NCI-H187 treated with DMSO at 0.1 percent for 48 hours (cell line): ENCODE results near the gene GNG13.
"Not testable (repeated sequence)": the region's sequence is repeated elsewhere in the genome, so short reads cannot be mapped to it uniquely, and the experiment has no call there.

Experiments used
- DNase-seq: peaks from one replicate; lab custom pipeline; 2025; lab: John Stamatoyannopoulos, UW

GNG13 gene

DNA sequence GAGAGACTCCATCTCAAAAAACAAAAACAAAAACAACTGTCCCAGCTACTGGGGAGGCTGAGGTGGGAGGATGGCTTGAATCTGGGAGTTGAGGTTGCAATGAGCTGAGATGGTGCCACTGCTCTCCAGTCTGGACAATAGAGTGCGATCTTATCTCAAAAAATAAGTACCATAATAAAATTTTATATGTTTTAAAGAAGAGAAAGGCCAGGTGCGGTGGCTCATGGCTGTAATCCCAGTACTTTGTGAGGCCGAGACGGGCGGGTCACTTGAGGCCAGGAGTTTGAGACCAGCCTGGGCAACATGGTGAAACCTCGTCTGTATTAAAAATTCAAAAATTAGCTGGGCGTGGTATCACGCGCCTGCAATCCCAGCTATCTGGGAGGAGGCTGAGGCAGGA lies 23.7 kb downstream of the GNG13 start:
- DNase-seq, result no peak

DNA sequence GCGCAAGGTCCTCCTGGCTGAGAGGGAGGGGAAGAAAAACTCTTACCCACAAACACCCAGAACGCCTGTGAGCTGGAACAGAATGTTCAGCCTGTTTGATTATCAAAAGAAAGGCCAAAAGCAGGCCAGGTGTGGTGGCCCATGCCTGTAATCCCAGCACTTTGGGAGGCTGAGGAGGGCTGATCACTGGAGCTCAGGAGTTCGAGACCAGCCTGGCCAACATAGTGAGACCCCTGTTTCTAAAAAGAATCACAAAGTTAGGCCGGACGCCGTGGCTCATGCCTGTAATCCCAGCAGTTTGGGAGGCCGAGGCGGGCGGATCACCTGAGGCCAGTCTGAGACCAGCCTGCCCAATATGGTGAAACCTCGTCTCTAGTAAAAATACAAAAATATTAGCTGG lies 24.2 kb downstream of the GNG13 start:
- DNase-seq, result not testable (repeated sequence)

DNA sequence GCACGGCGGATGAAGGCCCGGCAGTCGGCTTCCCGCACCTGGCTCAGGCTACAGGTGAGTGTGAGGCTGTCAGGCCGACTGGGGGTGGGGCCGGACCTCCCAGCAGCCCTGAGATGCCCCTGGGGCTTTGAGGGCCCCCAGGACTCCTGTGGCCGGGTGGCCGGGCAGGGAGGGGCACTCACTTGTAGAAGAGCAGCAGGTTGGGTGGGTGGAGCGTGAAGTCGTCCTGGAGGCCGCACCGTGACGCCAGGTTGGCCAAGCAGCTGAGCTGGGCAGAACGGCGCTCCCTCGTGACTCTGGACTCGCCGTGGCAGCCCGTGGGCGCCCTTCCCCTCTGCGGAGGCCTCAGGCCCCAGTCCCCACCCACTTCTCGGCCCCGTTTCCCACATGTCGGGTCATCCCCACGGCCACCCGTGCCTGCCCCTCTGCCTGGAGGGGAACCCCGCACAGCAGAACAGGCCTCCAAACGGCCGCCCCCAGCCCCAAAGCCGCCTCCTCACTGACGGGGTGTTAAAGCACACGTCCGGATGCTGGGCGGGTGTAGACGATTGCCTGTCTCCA lies 25.2 kb downstream of the GNG13 start:
- no peak for DNase-seq

DNA sequence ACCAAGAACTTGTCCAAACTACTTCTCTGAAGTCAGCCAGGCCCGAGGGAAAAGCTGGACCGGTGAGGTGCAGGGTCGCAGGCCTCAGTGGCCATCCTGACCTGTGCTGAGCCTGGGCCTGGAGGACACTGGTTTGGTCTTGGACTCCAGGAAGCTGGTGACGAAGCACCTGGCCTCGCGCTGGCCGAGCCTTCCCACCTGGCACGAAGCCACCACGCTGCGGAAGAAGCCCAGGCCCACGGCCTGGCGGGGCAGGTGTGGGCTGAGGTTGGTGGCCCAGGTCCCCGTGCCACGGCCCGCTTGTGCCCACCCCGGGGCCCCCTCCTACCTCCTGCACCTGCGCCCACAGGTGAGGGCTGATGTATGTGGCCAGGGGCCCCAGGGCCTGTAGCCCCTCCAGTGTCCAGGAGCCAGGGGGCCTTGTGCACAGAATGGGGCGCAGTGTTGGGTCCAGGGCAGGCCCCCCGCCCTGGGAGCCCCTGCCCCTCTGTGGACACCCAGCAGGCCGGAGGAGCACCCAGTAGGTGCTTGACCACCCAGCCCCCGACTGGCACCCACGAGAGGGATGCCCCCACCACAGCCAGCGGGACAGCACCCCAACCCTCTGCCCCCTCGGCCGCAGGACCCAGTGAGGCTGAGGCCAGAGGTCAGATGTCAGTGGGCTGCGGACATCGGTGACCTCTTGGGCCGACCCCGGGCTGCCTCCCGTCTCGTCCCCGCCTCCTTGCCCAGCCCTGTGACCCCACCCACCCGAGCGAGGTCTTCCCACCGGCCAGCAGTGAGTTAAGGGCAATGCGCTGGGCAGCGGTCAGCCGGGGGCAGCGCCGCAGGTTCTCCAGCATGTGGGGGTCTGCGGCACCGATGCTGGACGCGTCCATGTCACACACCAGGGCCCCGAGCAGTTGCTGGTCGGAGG lies 26.2 kb downstream of the GNG13 start:
- DNase-seq, result no peak

DNA sequence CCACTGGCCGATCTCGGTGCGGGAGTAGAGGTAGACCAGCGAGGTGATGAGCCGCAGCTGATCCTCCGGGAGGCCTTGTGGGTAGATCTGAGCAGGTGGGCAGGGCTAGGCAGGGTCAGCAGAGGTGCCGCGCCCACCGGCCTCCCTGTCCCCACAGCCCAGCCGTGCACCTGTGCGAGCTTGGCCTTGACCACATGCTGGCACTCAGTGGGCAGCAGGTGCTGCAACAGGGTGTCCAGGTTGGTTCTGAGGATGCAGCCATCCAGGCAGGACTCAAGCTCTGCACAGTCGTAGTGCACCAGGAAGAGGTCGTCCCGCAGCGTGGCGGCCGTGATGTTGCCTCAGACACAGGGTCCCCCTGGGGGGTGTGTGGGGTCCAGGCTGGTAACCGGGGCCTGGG lies 27.6 kb downstream of the GNG13 start:
- DNase-seq, result no peak

DNA sequence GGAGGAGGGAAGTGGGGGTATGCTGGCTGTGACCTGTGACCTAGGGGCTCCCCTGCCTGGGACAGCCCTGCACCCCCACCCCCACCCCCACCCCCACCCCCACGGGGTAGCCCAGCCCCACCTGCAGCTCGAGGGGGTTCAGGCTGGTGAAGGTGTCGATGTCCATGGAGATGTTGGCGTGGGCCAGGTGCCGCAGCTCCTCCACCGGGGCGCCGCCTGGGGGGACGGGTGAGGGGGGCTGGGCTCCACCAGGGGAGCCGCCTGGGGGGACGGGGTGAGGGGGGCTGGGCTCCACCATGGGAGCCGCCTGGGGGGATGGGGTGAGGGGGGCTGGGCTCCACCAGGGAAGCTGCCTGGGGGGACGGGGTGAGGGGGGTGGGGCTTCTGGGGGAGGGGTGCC lies 30.1 kb downstream of the GNG13 start:
- DNase-seq, result no peak

DNA sequence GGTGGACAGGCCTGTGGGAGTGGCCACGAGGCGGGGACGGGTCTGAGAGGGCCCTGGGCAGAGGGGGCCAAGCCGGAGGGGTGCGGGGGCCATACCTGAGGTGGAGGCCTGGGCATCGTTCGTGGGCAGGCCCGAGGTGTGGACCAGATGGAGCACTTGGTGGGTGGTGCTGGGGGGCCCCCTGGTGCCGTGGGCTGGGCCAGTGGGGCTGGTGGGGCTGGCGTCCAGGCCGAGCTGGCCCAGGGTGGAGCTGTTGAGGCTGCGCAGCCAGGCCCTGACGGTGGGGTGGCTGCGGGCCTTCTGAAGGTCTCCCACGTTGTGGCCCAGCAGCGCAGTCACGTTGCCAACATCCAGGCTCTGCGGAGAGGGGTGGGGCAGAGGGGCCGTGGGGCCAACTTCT lies 30.6 kb downstream of the GNG13 start:
- DNase-seq, result no peak

DNA sequence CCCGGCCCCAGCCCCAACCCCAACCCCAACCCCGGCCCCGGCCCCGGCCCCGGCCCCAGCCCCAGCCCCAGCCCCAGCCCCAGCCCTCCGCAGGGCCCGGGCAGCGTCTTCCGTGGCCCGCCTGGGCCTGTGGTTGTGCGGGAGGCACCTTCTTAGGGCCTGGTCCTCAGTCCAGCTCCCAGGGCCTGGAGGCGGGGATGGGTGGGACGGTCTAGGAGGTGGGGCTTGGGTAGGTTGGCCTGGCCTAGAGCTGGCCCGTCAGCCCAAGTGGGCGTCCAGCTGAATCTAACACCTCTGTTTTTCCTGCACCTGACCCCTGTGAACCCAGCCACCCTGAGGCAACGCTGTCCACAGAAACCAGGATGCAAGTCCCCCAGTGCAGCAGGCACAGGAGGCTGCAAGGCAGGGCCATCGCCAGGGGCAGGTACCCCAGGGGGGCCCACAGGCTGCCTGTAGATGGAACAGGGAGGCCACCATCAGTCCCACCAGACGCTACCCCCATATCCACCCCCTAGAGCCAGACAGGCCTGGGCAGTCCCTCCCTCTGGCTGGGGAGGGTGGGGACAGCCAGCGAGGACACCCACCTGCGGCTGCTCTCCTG lies 31.2 kb downstream of the GNG13 start:
- no peak for DNase-seq

DNA sequence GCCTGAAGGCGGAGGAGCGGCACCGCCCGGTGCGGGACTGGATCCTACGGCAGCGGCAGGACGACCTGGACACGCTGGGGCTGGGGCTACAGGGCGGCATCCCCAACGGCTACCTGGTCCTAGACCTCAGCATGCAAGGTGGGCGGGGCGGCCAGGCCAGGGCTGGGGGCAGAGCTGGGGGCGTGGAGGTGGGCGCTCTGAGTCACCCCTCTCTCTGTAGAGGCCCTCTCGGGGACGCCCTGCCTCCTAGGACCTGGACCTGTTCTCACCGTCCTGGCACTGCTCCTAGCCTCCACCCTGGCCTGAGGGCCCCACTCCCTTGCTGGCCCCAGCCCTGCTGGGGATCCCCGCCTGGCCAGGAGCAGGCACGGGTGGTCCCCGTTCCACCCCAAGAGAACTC lies 32.1 kb downstream of the GNG13 start:
- DNase-seq, result no peak

DNA sequence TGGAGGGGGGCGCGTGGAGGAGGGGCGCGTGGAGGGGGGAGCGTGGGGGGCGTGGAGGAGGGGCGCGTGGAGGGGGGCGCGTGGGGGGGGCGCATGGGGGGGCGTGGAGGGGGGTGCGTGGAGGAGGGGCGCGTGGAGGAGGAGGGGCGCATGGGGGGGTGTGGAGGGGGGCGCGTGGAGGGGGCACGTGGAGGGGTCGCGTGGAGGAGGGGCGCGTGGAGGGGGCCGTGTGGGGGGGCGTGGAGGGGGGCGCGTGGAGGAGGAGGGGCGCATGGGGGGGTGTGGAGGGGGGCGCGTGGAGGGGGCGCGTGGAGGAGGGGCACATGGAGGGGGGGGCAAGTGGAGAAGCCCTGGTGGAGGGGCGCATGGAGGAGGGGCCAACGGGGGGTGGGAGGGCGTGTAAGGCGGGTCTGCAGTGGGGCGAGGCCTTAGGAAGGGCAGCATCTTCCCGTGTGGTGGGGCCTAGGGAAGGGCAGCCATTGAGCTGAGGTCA lies 32.7 kb downstream of the GNG13 start:
- DNase-seq, result no peak

DNA sequence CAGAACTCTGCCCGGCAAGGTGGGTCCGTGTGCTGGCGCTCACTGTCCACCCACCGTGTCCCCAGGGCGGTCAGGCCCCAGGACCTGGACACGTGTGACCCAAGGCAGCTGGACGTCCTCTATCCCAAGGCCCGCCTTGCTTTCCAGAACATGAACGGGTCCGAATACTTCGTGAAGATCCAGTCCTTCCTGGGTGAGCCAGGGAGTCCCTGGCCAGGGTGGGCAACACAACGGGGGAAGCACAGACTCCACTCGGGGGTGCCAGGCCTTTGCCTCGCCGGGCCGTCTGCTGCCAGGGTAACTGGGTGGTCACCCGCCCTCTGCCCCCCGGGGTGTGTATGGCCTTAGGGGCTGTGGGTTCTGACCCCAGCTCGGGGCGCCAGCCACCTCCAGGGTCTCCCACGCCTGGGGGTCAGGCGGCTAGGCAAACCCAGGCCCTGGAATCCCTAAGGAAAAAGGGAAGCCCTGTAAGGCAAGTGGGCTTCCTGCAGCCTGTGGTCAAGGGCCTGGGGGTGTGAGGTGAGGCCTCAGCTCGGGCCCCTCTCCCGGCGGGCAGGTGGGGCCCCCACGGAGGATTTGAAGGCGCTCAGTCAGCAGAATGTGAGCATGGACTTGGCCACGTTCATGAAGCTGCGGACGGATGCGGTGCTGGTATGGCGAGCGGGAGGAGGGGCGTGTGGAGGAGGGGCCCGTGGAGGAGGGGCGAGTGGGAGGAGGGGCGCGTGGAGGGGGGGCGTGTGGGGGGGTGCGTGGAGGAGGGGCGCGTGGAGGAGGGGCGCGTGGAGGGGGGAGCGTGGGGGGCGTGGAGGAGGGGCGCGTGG lies 33.5 kb downstream of the GNG13 start:
- no peak for DNase-seq

DNA sequence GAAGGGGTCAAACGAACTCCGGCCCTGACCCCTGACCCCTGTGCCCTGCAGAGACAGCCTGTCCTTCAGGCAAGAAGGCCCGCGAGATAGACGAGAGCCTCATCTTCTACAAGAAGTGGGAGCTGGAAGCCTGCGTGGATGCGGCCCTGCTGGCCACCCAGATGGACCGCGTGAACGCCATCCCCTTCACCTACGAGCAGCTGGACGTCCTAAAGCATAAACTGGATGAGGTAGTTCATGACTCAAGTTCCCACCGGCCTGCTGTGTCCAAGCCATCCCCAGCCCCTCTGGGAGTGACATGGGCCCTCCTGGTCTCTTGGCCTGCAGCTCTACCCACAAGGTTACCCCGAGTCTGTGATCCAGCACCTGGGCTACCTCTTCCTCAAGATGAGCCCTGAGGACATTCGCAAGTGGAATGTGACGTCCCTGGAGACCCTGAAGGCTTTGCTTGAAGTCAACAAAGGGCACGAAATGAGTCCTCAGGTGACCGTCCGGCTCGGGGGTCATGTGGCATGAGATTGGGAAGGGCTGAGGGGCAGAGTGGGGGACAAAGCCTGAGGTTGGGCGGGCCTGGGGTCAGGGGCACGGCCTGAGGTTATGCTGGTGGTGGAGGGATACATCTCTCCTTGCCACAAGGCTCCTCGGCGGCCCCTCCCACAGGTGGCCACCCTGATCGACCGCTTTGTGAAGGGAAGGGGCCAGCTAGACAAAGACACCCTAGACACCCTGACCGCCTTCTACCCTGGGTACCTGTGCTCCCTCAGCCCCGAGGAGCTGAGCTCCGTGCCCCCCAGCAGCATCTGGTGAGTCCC lies 34.3 kb downstream of the GNG13 start:
- no peak for DNase-seq

DNA sequence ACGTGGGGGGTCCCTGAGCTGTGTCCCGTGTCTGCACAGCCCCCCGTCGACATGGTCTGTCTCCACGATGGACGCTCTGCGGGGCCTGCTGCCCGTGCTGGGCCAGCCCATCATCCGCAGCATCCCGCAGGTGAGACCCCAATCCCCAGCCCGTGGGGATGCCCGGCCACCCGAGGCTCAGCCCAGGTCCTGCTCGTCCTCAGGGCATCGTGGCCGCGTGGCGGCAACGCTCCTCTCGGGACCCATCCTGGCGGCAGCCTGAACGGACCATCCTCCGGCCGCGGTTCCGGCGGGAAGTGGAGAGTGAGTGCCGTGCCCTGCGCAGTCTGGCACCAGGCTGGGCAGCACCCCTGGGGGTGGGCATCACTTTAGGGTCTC lies 35.1 kb downstream of the GNG13 start:
- no peak for DNase-seq

DNA sequence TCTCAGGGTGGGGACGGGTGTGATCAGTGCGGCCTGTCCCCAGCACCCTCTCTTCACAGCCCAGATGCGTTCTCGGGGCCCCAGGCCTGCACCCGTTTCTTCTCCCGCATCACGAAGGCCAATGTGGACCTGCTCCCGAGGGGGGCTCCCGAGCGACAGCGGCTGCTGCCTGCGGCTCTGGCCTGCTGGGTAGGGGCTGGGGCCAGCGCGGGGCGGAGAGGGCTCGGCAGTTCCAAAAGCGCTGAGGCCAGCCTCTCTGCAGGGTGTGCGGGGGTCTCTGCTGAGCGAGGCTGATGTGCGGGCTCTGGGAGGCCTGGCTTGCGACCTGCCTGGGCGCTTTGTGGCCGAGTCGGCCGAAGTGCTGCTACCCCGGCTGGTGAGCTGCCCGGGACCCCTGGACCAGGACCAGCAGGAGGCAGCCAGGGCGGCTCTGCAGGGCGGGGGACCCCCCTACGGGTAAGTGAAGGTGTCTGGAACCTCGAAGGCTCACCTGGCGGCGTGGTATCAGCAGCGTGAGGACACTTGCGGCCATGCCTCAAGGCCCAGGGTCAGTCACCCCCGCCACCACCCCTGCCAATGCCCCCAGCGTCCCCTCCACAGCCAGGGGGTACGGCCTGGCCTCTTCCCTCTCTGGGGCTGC lies 35.6 kb downstream of the GNG13 start:
- no peak for DNase-seq

DNA sequence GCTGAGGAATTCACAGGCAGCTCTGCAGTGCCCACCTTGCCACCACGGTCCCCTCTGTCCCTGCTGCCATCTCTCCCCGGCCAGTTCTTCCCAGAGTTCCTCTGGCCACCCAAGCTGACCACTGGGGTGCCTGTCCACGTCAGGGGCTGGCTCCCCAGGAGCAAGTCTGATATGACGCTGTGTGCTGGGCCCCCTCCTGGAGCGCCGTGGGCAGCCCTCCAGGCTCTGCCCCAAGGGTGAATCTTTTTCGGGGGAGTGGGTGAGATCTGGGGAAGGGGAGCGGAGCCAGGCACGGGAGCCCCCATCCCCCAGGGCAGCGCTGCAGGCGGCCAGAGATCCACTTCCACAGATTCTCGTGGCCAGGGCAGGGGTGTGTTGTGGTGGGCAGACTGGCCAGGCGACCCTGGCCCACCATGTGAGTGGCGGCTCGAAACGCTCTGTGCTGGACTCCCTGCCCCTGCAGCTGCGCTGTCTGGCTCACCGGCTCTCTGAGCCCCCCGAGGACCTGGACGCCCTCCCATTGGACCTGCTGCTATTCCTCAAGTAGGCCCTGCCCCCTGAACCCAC lies 36.3 kb downstream of the GNG13 start:
- no peak for DNase-seq

DNA sequence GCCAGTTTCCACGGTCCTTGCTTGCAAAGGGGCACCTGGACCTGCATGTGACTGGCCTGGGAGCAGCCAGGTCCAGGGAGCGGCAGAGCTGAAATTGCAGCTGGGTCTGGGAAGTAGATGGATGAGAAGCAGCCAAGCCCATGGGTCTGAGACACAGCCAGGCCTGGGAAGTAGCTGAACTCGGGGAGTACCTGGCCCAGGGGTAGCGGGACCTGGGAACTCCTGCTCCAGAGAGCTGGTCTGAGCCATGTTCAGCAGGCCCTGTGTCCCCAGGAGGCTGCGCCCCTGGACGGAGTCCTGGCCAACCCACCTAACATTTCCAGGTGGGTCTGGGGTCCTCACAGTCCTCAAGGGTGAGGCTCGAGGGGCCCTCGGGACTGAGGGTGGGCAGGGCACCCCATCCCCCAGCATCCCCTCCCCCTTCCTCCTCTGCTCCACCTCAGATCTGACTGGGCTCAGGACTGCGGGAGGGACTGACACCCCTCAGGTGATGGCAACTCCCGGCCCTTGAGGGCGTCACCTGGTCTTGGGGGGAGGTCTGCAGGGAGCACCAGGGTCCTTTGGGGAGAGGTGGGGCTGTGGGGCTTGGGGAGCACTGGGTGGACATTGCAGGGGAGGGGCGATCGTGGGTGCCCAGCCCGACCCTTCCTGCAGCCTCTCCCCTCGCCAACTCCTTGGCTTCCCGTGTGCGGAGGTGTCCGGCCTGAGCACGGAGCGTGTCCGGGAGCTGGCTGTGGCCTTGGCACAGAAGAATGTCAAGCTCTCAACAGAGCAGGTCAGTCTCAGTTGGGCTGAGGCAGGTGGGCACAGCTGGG lies 37.0 kb downstream of the GNG13 start:
- DNase-seq, result no peak

DNA sequence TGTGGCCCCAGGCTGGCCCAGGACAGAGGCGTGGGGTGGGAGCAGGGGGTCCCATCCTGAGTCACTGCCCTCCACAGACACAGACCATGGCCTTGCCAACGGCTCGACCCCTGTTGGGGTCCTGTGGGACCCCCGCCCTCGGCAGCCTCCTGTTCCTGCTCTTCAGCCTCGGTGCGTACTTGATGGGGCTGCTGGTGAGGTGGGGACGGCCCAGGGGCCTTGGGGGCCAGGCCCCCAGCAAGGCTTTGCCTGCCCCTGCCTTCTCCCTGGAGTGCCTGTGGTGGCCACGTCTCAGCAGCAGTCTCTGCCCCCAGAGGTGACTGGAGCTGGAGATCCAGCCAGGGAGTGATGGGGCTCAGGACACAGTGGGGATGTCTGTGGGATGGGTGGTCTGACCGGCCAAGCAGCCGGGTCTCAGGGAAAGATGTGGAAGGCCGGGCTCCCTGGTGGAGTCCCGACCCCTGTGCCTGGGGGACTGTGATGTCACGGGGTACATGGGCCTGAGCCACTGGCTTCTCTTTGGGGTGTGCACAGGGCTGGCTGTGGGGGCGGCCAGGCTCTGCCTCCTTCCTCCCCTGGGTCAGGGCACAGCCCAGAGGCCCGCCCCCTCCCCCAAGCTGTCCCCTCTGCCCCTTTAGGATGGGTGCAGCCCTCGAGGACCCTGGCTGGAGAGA lies 37.8 kb downstream of the GNG13 start:
- no peak for DNase-seq

DNA sequence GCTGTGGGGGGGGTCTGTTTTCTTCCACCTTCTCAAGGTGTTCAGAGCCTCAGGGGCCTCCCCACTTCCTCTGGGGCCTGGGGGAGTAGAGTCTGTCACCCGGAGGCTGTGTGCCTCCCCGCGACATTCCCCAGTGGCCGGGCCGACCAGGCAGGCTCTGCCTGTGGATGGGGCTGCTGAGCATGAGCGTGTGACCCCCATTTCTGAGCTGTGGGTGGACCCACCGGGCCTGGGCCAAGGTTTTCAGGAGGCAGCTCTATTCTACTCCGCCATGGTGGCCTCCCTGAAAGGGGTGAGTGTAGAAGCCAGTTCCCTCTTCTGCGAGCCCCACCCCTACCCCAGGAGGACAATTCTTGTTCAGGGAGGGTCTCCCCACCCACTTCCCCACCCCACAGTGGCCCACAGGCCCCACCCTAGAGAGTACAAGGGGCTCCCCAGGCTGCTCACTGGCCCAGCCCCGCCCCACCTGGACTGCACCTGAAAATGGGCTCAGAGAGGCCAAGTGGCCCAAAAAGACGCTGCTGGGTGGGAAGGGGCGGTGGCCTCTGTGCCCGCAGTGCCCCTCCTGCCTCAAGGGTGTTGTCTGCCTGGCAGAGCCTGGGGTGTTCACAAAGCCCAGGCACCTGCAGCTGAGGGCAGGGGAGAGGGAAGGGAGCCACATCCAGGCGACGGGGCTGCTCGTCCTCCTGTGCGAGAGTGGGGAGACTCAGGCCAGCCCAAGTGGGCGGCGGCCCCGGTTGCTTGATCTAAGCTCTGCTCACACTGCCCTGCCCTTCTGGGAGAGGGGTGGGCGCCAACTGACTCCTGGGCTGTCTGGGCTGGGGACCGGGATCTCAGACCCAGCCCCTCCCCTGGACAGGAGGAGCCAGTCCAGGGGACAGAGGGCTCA lies 38.7 kb downstream of the GNG13 start:
- no peak for DNase-seq
